SK-N-SH (cell line): ENCODE data around the gene NADK. TPM values are rescaled to one million over a fixed set of nuclear protein-coding genes. Genes with fewer than 3 reads are reported as not detected.

ENCODE experiments used
- CTCF ChIA-PET: fragments of 300-600, 350-600 bp; formaldehyde crosslinking; extraction: SDS; loops from one replicate; lab custom pipeline; 2021; lab: Yijun Ruan, JAX
- POLR2A ChIA-PET: fragments of 350-600 bp; sonication (Branson Sonifier 250); formaldehyde crosslinking; extraction: SDS; loops from one replicate; lab custom pipeline; 2020; ENCODE audit warnings: antibody characterized with exemption, inconsistent platforms; lab: Yijun Ruan, JAX
- DNase-seq: peaks from one replicate; pipeline ENCODE4 v3.0.0; 2012
- H2AFZ ChIP-seq: fragments of 200-600 bp; sonication (generic); 2 replicates; pipeline ENCODE4 v1.8.1; 2016; ENCODE audit warnings: antibody characterized with exemption, mild to moderate bottlenecking, low read depth
- H3F3A ChIP-seq: fragments of 200-600 bp; sonication (generic); replicated peaks from 2 replicates; pipeline ENCODE3; 2016; ENCODE audit warnings: antibody characterized with exemption, mild to moderate bottlenecking; ENCODE audit not compliant: insufficient read depth
- H3K27ac ChIP-seq, 2 experiments: fragments of 200-500 bp in 1 of 2; fragments of 200-600 bp in 1 of 2; sonication (Bioruptor generic) in 1 of 2; sonication (generic), shearing (Covaris generic) in 1 of 2; 2 replicates each; pipeline versions ENCODE4 v1.5.1 to v1.6.1; 2014 to 2016; ENCODE audit warnings: low read depth in 2 of 2, inconsistent platforms in 1 of 2, low read length in 1 of 2, mild to moderate bottlenecking in 1 of 2, mixed read lengths in 1 of 2
- H3K27me3 ChIP-seq: fragments of 200-600 bp; sonication (generic), shearing (Covaris generic); 2 replicates; pipeline ENCODE4 v1.6.1; 2016; ENCODE audit warnings: mixed run types; ENCODE audit not compliant: insufficient read depth
- H3K36me3 ChIP-seq, 2 experiments: fragments of 200-500 bp in 1 of 2; fragments of 200-600 bp in 1 of 2; sonication (Bioruptor generic) in 1 of 2; sonication (generic) in 1 of 2; replicated peaks in 1 of 2; 2 replicates each; pipeline versions ENCODE3 to v1.5.1; 2014 to 2016; ENCODE audit warnings: low read length in 1 of 2, mild to moderate bottlenecking in 1 of 2; ENCODE audit not compliant: insufficient read depth in 2 of 2, control insufficient read depth in 1 of 2
- H3K4me1 ChIP-seq, 2 experiments: fragments of 200-500 bp in 1 of 2; fragments of 200-600 bp in 1 of 2; sonication (Bioruptor generic) in 1 of 2; sonication (generic), shearing (Covaris generic) in 1 of 2; 2 replicates each; pipeline versions ENCODE4 v1.5.1 to v1.6.1; 2014 to 2016; ENCODE audit warnings: low read depth in 1 of 2, low read length in 1 of 2, mixed run types in 1 of 2; ENCODE audit not compliant: insufficient read depth in 2 of 2, control insufficient read depth in 1 of 2
- H3K4me2 ChIP-seq: fragments of 200-600 bp; sonication (generic), shearing (Covaris generic); 2 replicates; pipeline ENCODE4 v1.6.1; 2017; ENCODE audit warnings: mixed run types
- H3K4me3 ChIP-seq, 2 experiments: fragments of 200-500 bp in 1 of 2; fragments of 200-600 bp in 1 of 2; sonication (Bioruptor generic) in 1 of 2; sonication (generic), shearing (Covaris generic) in 1 of 2; 2 replicates each; pipeline versions ENCODE4 v1.5.1 to v1.8.1; 2014 to 2016; ENCODE audit warnings: low read depth in 2 of 2, inconsistent platforms in 1 of 2, low read length in 1 of 2, mild to moderate bottlenecking in 1 of 2, mixed read lengths in 1 of 2, moderate library complexity in 1 of 2
- H3K79me2 ChIP-seq: fragments of 200-600 bp; sonication (generic); 2 replicates; pipeline ENCODE4 v1.8.1; 2017; ENCODE audit warnings: mild to moderate bottlenecking; ENCODE audit not compliant: insufficient read depth
- H3K9ac ChIP-seq: fragments of 200-600 bp; sonication (generic); 2 replicates; pipeline ENCODE4 v1.6.1; 2017; ENCODE audit warnings: mixed run types
- H3K9me2 ChIP-seq: fragments of 200-600 bp; sonication (generic); 2 replicates; pipeline ENCODE4 v1.6.1; 2017; ENCODE audit warnings: mixed run types
- H3K9me3 ChIP-seq: fragments of 200-600 bp; sonication (generic); 2 replicates; pipeline ENCODE4 v1.6.1; 2017; ENCODE audit warnings: mixed run types, mild to moderate bottlenecking, moderate library complexity
- H4K20me1 ChIP-seq: fragments of 200-600 bp; sonication (generic); 2 replicates; pipeline ENCODE4 v1.6.1; 2017; ENCODE audit warnings: mild to moderate bottlenecking, mixed run types; ENCODE audit not compliant: insufficient read depth
- CHD2 ChIP-seq: fragments of 150-350 bp; IDR thresholded peaks from 2 replicates; pipeline ENCODE4 v1.6.1; 2018; ENCODE audit warnings: low read length; ENCODE audit not compliant: partially characterized antibody
- EZH2phosphoT487 ChIP-seq: fragments of 200-600 bp; sonication (generic); IDR thresholded peaks from 2 replicates; pipeline ENCODE4 v1.6.1; 2017; ENCODE audit warnings: low read depth, mixed run types, mild to moderate bottlenecking, antibody characterized with exemption, moderate library complexity, borderline replicate concordance
- FOXM1 ChIP-seq: IDR thresholded peaks from 2 replicates; pipeline ENCODE4 v1.4.0; 2012; ENCODE audit warnings: low read depth, mild to moderate bottlenecking
- GABPA ChIP-seq: IDR thresholded peaks from 2 replicates; pipeline ENCODE4 v1.4.0; 2012; ENCODE audit warnings: low read depth, mild to moderate bottlenecking
- GATA2 ChIP-seq: sonication (generic); formaldehyde crosslinking; IDR thresholded peaks from 2 replicates; pipeline ENCODE4 v1.5.0; 2020; ENCODE audit warnings: mild to moderate bottlenecking, missing genetic modification reagents
- MEF2A ChIP-seq: IDR thresholded peaks from 2 replicates; pipeline ENCODE4 v1.4.0; 2012; ENCODE audit warnings: low read depth, borderline replicate concordance
- NFIC ChIP-seq: IDR thresholded peaks from 2 replicates; pipeline ENCODE4 v1.4.0; 2012; ENCODE audit warnings: borderline replicate concordance
- RXRA ChIP-seq: IDR thresholded peaks from 2 replicates; pipeline ENCODE4 v1.4.0; 2012; ENCODE audit warnings: low read depth, mild to moderate bottlenecking, borderline replicate concordance
- TAF1 ChIP-seq: IDR thresholded peaks from 2 replicates; pipeline ENCODE4 v1.6.1; 2012; ENCODE audit warnings: low read depth, mild to moderate bottlenecking, low read length, moderate library complexity, borderline replicate concordance
- WGBS: methylation state at CpG from one replicate; pipeline ENCODE4 v1.1.6; 2017; ENCODE audit warnings: low lambda C conversion rate; 5-methylcytosine and 5-hydroxymethylcytosine counted together
- polyA plus RNA-seq, 3 experiments: library from polyadenylated mRNA; depleted of rRNA; stranded (reverse); fragments of >200 nt; gene quantifications; 2 replicates each; pipeline ENCODE4 v1.2.3, GENCODE V29; 2012
- TF ChIP-seq, protein P1 (sequence below): IDR thresholded peaks from 2 replicates; pipeline ENCODE4 v1.6.1; 2012; ENCODE audit warnings: mild to moderate bottlenecking, low read depth, low read length, moderate library complexity

The NADK gene
- polyA plus RNA-seq, 1 of the 3 experiments (the other 2 are of a cell fraction) = 70.4 TPM

DNA sequence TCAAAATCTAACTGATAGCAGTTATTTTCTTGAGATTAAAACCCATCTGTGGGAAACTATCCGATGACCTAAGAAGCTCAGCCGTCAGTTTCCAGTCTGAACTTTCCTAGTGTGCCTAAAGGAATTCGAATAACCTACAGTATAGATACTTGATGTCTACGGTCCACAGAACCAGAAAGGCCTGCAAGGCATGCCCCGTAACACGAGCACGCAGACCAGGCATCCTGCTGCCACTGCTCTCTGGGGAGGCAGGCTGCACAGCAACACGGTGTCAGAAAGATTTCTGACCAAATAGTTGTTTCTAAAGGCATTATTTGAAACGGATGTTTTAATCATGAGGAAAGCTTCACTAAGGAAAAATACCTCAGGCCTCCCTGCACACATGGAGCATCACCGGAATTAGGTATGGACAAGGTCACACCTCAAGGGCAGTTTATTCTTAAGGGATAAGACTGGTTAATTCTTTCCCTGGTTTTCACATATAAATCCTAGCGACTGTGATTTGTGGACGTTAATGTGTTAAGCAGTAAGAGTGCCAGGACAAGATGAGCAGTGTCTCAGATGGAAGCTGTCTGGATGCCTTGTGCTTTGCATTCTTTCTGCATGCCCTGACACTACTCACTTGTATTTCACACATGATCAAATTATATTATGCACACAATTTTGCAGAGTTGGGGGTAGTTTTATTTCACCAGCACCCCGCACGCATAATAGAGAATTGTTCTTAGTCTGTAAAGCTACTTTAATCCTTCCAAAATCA lies 49.0 kb upstream of the NADK start (continued):
- TF ChIP-seq, protein P1, sequence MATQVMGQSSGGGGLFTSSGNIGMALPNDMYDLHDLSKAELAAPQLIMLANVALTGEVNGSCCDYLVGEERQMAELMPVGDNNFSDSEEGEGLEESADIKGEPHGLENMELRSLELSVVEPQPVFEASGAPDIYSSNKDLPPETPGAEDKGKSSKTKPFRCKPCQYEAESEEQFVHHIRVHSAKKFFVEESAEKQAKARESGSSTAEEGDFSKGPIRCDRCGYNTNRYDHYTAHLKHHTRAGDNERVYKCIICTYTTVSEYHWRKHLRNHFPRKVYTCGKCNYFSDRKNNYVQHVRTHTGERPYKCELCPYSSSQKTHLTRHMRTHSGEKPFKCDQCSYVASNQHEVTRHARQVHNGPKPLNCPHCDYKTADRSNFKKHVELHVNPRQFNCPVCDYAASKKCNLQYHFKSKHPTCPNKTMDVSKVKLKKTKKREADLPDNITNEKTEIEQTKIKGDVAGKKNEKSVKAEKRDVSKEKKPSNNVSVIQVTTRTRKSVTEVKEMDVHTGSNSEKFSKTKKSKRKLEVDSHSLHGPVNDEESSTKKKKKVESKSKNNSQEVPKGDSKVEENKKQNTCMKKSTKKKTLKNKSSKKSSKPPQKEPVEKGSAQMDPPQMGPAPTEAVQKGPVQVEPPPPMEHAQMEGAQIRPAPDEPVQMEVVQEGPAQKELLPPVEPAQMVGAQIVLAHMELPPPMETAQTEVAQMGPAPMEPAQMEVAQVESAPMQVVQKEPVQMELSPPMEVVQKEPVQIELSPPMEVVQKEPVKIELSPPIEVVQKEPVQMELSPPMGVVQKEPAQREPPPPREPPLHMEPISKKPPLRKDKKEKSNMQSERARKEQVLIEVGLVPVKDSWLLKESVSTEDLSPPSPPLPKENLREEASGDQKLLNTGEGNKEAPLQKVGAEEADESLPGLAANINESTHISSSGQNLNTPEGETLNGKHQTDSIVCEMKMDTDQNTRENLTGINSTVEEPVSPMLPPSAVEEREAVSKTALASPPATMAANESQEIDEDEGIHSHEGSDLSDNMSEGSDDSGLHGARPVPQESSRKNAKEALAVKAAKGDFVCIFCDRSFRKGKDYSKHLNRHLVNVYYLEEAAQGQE = no peak

DNA sequence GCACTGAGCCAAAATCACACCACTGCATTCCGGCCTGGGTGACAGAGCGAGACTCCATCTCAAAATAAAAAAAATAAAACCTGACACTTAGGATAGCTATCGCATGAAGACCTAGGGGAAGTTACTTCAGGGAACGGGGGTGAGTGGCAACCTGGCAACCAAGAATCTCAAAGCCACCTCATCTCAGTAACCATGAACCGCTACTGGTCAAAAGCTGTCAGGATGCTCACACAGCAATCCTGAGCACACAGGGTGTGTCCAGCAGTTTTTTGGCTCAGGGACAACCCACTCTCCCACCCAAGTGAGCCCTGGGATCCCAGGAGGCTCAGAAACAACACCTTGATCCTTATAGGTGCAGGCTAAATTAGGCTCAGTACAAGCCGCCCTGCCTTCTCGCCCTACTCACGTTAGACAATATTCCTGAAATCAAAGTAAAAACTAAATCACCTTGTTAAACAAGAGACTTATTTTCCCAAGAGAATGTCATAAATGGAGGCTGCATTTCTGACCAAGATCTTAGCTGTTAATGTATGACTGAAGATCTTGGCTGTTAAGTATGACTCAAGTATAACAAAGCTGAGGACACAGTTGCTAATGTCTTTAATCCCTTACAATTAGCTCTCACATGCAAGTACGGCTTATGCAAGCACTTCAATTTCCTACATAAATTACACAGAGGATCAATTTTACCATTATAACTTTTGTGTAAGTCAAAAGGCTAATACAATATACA lies 48.3 kb upstream of the NADK start:
- no peak for DNase-seq
- H2AFZ ChIP-seq = no peak overlapping the region
- H3K4me3 ChIP-seq = no peak overlapping the region
- no peaks in the 10 kb centered on the region for H3K27me3 ChIP-seq
- peaks cover 100% of the 10 kb centered on the region for H3K79me2 ChIP-seq
- peaks cover 93% of the 10 kb centered on the region for H4K20me1 ChIP-seq
- no peak overlapping the region for H3K4me2 ChIP-seq
- POLR2A ChIA-PET = no interaction called here
- no peak overlapping the region for H3K27ac ChIP-seq
- WGBS = 97% methylated on average over 9 of the region's 9 CpGs
- H3K9me2 ChIP-seq = no peaks in the 10 kb centered on the region
- no peaks in the 10 kb centered on the region for H3K9me3 ChIP-seq
- peaks cover 20% of the 10 kb centered on the region for H3F3A ChIP-seq
- CTCF ChIA-PET = interaction anchor here (1.0 to 2.6 kb wide), 3 partner anchors 17 to 82 kb away, joined by 3 to 12 read pairs (median 7); no protein-coding TSS in a partner anchor
- H3K36me3 ChIP-seq = peaks cover 18 to 30% of the 10 kb centered on the region in 2 experiments
- peaks cover 4 to 15% of the 10 kb centered on the region in 2 experiments; a peak in 2 of 4 replicates for H3K4me1 ChIP-seq
- TF ChIP-seq RXRA (no peak), CHD2 (no peak), GATA2 (no peak), GABPA (no peak), FOXM1 (no peak), MEF2A (no peak), TAF1 (no peak), NFIC (no peak), EZH2phosphoT487 (no peak)
- H3K9ac ChIP-seq = no peak overlapping the region; the same call in 1 of the 2 replicates
